ENCODE measurements around the gene APLN.
A peak's percentile ranks its signal among the peaks of the same experiment; 100 is the strongest.

The APLN gene

DNA sequence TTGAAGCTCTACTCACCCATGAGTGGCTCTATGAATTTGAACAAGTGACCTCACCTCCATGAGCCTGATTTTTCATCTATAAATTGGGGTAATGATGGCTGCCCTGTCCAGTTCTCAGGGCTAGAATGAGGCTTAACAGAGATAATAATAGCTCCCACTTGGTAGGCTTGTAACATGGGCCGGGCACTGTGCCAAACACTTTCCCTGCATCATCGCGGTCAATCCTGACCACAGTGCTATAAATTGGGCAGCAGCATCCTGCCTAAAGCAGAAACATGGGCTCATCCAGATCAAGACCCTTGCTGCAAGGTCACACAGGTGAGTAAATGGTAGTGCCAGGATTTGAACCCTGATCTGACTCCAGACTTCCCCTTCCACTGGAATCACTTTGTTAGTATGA, 12.8 kb downstream of the APLN start:
- DNase-seq (ENCODE audit: low read depth in 2 of 3, low spot score in 2 of 3) = no peak

DNA sequence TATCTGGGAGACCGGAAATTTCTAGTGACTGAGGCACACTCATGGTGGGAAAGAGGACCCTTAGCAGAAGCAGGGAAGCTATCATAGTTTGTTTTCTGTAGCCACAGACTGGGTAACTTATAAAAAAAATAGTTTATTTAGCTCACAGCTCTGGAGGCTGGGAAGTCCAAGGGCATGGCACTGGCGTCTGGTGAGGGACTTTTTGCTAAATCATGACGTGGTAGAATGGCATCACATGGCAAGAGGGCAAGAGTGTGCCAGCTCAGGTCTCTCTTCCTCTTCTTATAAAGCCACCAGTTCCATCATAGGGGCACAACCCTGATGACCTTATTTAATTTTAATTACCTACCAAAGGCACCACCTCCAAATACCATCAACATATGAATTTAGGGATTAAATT, 13.3 kb downstream of the APLN start:
- no peak for DNase-seq (ENCODE audit: low read depth in 2 of 3, low spot score in 2 of 3)

DNA sequence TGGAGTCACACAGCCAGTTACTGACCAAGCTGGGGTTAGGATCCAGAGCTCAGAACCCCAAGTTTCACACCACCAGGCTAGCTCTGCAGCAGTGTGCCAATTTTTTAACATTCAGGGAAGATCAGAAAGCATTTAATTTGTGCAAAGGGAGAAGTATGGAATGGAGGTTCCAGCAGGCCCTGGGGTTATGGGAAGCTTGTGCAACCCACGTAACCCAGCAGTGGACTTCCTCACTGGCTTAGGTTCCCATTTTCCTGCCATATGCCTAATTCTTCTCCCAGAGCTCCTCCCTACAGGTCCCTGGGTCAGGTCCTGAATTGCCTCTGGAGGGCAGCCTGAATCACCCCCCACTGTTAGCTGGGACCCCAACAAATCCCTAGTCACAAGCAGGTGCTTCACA, 14.0 kb downstream of the APLN start:
- DNase-seq (ENCODE audit: low read depth in 2 of 3, low spot score in 2 of 3) = no peak

DNA sequence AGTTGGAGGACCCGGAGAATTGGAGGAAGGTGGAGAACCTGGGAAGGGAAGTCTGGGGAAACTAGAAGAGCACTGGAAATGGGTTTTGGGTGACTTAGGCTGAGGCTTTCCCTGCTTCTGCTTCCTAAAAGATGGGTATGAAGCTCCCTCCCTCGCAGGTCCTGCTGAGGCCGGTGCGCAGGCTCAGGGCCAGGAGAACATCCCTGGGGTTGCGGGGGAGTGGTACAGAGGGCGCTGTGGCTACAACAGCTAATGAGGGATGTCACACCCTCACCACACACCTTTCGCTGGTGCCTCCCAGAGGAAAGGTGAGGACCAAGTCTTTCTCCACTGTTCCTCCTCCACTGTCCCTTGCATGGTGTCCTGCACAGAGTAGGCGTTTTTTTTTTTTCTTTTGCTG, 15.8 kb downstream of the APLN start:
- DNase-seq (ENCODE audit: low read depth in 2 of 3, low spot score in 2 of 3) = no peak

DNA sequence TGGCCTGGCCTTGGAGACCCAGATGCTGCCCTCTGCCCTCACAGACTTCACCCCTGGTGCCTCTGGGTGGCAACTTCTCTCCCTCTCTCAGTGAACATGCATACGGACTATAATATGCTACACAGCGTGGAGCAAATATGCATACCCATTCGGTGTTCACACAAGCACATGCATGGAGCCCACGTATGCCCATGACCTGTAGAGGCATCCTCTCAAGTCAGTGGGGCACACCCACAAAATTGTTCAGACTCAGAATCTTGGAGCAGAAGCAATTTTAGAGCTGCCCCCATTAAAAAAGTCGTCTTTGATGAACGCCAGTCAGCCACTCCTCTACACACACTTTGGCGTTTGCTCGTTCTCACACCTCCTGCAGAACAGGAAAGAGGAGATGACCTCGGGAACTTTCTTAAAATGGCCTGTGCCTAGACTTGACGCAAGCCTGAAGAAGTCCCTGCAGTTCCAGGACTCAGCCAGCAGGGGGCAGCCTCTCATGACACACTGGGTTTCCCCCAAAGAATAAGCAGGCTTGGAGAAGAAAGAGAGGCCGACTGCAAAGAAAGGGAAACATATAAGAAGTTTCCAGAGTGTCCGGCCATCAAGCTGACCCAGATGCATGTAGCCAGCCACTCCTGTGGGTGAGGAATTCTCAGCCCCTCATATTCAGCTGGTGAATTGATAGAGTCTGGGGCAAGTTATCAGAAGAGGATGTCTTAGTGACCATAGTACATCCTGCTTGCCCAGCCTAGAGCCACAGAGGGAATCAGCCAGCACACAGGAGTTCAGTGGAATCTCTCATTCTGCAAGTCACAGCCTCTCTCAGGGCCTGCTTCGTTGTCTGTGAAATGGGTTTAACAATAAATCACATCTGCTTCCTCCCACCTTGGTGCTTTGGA, 17.3 kb downstream of the APLN start:
- peak; percentile 32 to 81 (median 49) for DNase-seq (ENCODE audit: low read depth in 2 of 3, low spot score in 2 of 3)

DNA sequence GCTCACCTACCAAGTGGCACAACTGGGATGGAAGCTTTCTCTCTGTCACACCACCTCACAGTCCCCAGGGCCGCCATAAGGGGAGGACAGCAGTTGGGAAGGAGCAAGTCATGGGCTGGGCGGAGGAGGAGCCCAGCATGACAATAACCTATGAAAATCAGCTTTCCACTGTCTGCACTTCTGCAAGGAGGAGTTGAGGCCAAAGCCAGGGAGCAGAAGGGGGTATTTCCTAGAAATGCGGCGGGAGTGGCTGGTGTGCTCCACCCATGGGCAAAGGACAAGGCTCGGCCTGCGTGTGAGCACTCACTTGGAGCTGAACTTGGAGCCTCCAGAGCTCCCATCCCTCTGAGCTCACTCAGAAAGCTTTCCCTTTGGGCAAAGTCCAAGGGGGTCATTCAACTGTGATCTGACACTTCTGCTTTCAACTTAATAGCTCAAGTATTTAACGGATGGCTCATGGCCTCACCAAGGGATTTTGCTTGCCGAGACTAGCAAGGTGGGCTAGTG, 18.5 kb downstream of the APLN start:
- no peak for DNase-seq (ENCODE audit: low read depth in 2 of 3, low spot score in 2 of 3)

DNA sequence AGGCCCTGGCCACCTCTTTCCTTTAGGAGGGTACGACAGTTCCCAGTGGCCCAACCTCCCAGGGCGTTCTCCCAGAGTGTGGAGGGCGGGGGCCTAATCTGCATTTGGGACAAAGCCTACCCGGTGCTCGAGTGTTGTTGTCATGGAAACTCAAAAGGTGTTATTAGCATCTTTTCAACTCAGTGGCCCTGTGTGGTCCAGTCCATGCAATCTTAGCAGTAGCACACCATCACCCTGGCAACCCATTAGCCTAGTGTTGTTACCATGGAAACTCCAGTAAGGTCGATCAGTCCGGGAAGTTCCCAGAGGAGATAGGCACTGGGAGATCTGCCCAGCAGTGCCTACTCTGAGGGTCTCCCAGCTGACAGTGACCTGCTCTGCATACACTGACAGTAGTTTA, 20.2 kb downstream of the APLN start:
- DNase-seq (ENCODE audit: low read depth in 2 of 3, low spot score in 2 of 3) = no peak

DNA sequence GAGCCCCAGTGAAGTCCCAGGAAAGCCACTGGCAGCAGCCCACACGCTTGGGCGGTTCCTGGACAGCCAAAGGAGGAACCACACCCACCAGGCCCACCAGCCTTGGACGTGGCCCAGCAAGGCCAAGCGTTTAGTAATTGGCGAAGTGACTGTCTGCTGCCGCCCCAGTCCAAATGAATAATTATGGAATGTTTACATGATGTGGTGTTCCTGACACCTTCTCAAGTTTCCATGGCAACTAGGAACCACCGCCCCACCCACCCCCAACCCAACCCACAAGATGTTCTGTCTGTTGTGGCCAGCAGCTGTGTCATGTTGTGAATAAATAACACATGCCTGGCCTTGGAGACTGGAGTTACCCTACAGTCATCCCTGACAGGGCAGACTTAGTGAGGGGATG, 22.3 kb downstream of the APLN start:
- DNase-seq (ENCODE audit: low read depth in 2 of 3, low spot score in 2 of 3) = no peak

DNA sequence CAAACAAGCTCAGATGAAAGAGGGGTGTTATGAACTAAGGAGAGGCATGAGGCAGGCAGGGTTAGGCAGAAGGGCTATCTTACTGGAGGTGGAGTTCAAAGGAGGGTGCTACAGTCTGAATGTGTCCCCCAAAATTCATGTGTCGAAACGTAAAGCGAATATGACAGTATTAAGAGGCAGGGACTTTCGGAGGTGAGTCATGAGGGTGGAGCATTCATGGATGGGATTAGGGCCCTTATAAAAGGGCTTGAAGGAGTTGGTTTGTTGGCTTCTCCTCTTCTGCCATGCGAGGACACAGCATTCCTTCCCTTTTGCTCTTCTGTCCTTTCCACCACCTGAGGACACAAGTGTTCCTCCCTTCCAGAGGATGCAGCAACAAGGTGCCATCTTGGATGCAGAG, 22.9 kb downstream of the APLN start:
- DNase-seq (ENCODE audit: low read depth in 2 of 3, low spot score in 2 of 3) = no peak

DNA sequence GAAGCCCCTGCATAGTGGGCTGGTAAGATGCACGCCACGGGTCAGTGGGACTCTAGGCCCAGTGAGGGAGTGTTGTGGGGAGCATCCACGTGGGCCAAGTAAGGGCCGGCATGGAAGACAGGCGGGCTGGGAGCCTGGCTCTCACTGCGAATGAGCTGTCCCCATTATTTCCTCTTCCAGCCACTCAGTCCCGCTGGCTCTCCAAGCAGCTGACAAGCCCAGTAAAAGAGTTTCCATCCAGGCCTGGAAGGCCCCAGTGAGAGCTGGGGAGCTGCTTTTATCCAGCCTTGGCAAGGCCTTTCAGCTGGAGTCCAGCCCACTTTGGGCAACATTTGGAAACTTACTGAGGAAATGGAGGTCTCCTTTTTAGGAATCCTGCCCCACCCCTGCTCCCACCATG, 24.9 kb downstream of the APLN start:
- DNase-seq (ENCODE audit: low read depth in 2 of 3, low spot score in 2 of 3) = no peak

DNA sequence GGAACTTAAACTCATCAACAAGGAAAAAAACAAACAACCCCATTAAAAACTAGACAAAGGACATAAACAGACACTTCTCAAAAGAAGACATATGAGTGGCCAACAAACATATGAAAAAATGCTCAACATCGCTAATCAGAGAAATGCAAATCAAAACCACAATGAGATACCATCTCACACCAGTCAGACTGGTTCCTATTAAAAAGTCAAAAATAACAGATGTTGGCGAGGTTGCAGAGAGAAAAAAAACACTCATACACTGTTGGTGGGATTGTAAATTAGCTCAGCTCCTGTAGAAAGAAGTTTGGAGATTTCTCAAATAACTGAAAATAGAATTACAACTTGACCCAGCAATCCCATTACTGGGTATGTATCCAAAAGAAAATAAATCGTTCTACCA, 28.7 kb downstream of the APLN start:
- no peak for DNase-seq (ENCODE audit: low read depth in 2 of 3, low spot score in 2 of 3)

DNA sequence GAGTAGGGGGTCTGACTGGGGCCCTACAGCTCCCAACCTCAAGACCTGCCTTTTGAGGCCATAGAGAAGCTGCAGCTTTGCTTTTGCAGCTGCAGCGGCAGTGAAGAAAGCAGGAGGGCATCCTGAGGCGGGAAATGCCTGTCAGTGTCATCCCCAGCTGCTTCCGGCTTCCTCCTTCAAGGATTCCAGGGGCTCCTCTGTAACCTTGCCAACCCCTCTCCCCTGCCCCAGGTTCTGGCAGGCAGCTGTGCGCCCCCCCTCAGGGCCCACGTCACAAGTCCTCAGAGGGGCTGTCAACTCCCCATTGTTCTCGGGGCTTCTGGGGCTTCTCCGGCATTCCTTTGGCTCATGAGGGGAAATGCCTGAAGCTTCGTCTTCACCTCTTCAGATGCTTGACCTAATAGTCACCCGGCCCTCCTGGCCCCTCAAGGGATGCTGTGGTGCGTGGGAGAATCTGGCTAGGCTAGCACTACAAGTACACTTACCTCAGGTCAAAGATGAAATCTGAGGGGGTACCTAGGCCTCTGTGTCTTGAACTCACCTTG, 31.9 kb downstream of the APLN start:
- no peak for DNase-seq (ENCODE audit: low read depth in 2 of 3, low spot score in 2 of 3)

DNA sequence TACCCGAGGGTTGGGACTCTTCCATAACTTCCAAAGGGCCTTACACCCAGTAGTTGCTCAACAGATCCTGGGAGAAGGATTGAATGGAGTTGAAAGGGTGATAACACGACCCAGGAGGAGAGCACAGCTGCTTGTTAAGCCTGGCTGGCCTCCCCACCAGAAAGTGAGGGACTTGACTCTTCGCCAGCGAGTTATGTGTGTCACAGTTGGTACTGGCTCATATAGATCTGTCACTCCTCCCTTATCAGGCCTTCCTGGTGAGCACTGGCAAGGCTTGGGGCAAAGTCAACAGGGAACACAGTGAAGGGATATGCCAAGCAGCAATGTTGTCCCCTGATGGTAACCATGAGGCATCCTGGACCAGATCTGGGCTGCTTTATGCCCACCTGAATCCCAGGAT, 35.8 kb downstream of the APLN start:
- no peak for DNase-seq (ENCODE audit: low read depth in 2 of 3, low spot score in 2 of 3)

DNA sequence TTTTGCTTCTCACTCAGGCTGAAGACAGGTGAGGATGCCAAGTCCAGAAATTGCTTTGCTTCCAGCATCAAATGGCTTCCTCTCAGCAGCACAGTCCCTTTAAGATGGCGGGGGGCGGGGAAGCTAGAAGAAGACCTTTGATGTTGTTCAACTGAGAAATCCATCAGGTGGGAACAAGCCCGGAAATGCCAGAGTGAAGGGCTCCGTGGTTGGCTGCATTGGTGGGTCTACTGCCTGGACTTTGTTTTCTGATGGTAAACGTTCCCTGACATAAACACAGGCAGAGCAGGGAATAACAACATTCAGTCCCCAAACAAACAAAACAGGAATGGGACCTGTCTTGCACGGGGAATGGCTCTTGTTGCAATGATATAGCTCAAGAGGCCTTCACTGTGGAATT, 37.3 kb downstream of the APLN start:
- no peak for DNase-seq (ENCODE audit: low read depth in 2 of 3, low spot score in 2 of 3)

DNA sequence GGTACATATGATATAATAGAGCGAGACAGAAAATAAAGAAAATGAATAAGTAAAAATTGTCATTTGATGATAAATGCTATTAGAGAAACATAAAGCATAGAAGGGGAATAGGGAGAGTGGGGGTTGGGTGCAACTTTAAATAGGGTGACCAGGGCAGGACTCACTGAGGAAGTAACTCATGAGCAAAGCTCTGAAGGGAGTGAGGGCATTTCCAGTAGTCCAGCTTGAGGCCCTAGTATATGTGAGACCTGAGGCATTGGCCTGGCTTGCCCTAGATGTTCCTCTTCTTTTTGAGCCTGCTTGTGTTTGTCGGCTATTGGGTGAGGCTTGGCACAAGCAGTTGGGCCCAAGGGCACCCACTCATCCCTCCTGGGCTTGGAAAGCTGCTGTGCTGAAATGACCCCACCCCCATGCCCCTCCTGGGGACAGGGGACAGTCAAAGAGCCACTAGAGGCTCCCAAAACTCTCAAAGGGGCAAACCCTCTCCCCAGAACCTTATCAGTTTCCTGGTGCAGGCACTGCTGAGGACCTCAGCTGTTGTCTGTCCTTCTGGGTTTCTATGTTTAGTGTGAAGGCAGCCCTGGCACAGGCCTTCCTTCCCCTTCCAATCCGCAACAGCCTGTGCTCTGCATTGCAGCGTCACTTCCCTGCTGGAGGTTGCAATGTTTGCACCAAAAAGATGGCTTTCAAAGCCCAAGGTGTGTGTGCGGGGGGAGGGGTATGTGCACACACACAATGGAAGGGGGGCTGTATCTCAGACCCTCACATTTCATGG, 40.1 kb downstream of the APLN start:
- DNase-seq (ENCODE audit: low read depth in 2 of 3, low spot score in 2 of 3) = no peak

DNA sequence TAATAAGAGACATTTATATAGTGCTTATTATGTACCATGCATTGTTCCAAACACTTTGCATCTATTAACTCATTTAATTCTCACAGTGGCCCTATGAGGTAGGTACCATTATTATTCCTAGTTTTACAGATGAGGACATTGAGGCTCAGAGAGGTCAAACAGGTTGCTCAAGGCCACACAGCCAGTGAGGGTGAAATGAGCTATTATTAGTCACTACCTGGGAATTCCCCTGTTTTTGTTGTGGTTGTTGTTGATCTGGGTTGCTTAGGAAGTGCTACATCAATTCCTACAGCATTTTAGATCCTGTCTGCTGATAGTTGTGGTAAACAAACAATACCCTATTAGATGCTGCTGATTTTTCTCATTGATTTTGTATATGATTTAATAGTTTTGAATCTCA, 41.2 kb downstream of the APLN start:
- no peak for DNase-seq (ENCODE audit: low read depth in 2 of 3, low spot score in 2 of 3)

DNA sequence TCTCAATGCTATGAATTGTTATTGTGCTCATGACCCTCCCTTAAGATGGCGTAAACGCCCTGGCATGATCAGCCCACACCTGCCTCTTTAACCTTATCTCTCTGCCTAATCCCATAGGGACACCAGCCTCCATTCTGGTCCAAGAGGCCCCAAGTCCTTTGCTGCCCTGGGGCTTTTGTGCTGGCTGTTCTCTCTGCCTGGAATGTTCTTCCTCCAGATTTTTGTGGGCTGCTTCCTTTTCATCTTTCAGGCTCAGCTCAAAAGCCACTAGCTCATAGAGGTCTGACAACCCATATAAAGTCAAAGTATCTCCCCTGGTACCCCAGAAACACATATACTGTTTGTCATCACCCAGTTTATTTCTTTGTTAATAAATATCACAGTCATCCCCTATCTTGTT, 42.4 kb downstream of the APLN start:
- DNase-seq (ENCODE audit: low read depth in 2 of 3, low spot score in 2 of 3) = no peak

DNA sequence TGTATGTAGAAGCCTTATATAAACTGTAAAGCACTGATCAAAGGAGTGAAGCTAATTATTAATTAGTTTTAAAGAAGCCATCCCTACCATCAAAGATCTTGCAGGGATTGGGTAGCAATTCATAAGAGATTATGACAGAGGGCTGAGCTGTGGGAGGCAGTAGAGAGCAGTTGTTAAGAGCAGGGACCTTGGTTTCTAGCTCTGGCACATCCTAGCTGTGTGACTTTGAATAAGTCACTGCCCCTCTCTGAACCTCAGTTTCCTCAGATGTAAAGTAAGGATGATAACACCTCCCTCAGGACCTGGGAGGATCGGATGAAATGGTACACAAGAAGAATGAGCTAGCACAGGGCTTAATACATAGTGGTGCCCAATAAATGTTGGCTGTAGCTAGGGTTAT, 45.4 kb downstream of the APLN start:
- no peak for DNase-seq (ENCODE audit: low read depth in 2 of 3, low spot score in 2 of 3)

DNA sequence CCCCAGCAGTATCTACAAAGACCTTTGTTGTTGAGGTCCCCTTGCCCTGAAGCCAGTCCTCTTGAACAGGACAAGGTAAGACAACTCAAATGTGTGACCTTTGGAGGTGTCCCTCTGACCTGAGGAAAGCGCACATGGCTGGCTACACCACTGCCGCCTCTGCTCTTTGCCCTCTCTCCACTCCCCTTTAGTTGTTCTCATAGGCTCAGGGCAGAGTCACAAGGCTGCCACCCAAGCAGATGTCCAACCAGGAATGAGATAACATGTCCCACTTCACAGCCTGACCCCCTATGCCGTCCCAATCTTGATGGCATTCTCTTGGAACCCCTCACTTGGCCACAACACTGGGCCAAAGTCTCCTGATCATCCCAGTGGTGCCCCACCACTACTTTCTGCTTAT, 46.3 kb downstream of the APLN start:
- no peak for DNase-seq (ENCODE audit: low read depth in 2 of 3, low spot score in 2 of 3)

DNA sequence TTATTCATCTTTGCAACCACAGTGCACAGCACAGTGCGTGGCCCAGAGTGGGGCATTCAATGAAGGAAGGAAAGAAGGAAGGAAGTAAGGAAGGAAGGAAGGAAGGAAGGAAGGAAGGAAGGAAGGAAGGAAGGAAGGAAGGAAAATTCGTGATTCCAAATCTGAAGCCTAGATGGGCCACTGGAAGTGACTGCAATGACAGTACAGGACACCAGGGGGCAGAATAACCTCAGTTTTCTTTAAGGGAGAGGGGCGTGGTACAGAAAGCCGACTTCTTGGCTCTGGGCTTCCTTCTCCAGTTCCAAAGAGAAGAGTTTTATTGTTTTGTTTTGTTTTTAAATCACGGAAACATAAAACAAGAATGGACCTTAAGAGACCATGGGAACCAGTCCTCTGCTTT, 47.8 kb downstream of the APLN start:
- DNase-seq (ENCODE audit: low read depth in 2 of 3, low spot score in 2 of 3) = peak in 1 of 3 experiments; percentile 17

DNA sequence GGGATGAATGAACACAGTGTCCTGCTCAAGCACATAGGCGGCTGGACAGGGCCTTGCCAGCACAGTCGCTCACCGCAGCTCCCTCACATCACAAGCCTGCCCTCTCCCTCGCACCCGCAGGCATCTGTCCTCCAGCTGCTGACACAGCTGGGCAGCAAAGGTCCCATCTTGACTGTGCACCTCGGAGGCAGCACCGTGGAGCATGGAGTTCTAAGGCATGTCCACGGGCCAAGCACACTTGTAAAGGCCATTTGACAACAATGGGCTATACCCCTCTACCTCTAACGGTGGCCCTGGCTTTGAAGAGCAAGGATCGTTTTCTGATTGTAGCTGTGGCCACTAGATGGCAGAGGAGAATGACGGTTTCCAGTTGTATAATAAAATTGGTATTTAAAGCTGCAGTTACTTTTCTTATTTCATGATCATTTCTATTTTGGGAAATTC, 53.8 kb downstream of the APLN start:
- DNase-seq (ENCODE audit: low read depth in 2 of 3, low spot score in 2 of 3) = no peak

DNA sequence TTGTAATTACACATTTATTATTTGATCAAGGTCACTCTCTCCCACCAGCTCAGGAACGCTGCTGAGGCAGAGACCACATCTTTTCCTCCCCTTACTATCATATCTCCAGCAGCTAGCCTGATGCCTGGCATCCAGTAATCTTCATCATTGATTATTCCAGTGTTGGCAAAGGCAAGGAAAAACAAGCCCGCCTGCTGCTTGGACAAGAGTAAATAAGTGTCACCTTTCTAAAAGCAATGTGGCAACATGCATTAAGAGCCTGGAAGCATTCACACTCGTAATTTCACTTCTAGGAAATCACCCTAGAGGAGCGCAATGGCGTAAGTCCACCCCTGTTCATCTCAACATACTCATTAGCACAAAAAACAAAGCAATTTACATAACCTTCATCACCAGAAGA, 54.8 kb downstream of the APLN start:
- DNase-seq (ENCODE audit: low read depth in 2 of 3, low spot score in 2 of 3) = no peak
